Motor neuron (in vitro differentiated cells): ENCODE data around the gene TYMS. TPM values are rescaled to one million over a fixed set of nuclear protein-coding genes. Genes with fewer than 3 reads are reported as not detected.

Experiments used
- ATAC-seq, 8 experiments: fragments of 200-7000 bp; cut with Tn5 transposase; replicated peaks in 6 of 8; 2 replicates each; pipeline ENCODE4 v1.8.0; 2021; ENCODE audit warnings: mild to moderate bottlenecking in 8 of 8, moderate library complexity in 8 of 8
- H3K27ac ChIP-seq, 2 donors: fragments of 250-450 bp; sonication (Bioruptor Pico); 2 replicates each; pipeline ENCODE4 v1.9.0; 2021; ENCODE audit warnings: antibody characterized with exemption in 2 of 2, mild to moderate bottlenecking in 2 of 2, moderate library complexity in 1 of 2
- H3K4me1 ChIP-seq, 2 donors: fragments of 250-450 bp; sonication (Bioruptor Pico); replicated peaks in 1 of 2; 2 replicates each; pipeline ENCODE4 v1.6.1; 2021; ENCODE audit warnings: antibody characterized with exemption in 2 of 2, mild to moderate bottlenecking in 2 of 2, moderate library complexity in 1 of 2
- H3K4me3 ChIP-seq, 5 donors: fragments of 250-450 bp; sonication (Bioruptor Pico); 2 replicates each; pipeline ENCODE4 v1.9.0; 2021; ENCODE audit warnings: antibody characterized with exemption in 5 of 5, mild to moderate bottlenecking in 5 of 5, moderate library complexity in 4 of 5
- WGBS, 10 experiments: fragments of 450-650 bp; shearing (Covaris generic); methylation state at CpG; one replicate each; pipeline ENCODE4 v1.0.0; 2022; 5-methylcytosine and 5-hydroxymethylcytosine counted together
- in situ Hi-C, 9 experiments: fragments of 400-800 bp; cut with MboI; loops; one replicate each; pipeline ENCODE4 v1.15.0; 2021; ENCODE audit warnings: low sequenced_read_pairs in 9 of 9, low pct_unique_long_range_greater_than_20kb in 2 of 9; ENCODE audit not compliant: unreplicated experiment in 9 of 9
- total RNA-seq, 8 experiments: library from RNA; unstranded; fragments of 300-600 nt; gene quantifications; 2 replicates each; pipeline versions ENCODE4 v1.2.3 to v1.2.4, GENCODE V29; 2022

Gene TYMS
- total RNA-seq, 8 experiments from 2014 or later, result 6.5 to 127 (median 14.7) TPM

- ATAC-seq, result no peak
- H3K4me1 ChIP-seq, result no peaks in the 10 kb centered on the region
- in situ Hi-C loops, result loop anchor here in 5 of 9 experiments (10.0 to 25.0 kb wide), 4 partner anchors 110 to 215 kb away; partner anchors contain the start of genes COLEC12 (in 1 of the 5) and YES1 (in 1 of the 5)
- no peak overlapping the region for H3K27ac ChIP-seq
- no peak overlapping the region for H3K4me3 ChIP-seq
- 74 to 100% (median 86%) methylated on average over 1 to 6 of the region's 6 CpGs; no CpG with 5 or more reads in 1 of the 10 experiments for WGBS, 10 experiments
Measured at GRCh38 chr18:622289-622688, 35.2 kb upstream of the TYMS start.

GRCh38 chr18:623761-624620, 33.5 kb upstream of the TYMS start:
- in situ Hi-C loops, result loop anchor here in 5 of 9 experiments (10.0 to 25.0 kb wide), 4 partner anchors 112 to 213 kb away; partner anchors contain the start of genes COLEC12 (in 1 of the 5) and YES1 (in 1 of the 5)

GRCh38 chr18:627231-627630, 30.2 kb upstream of the TYMS start:
- no peak for ATAC-seq
- 0 to 100% (median 86%) methylated on average over 1 to 2 of the region's 2 CpGs; no CpG with 5 or more reads in 3 of the 10 experiments for WGBS, 10 experiments
- no peak overlapping the region for H3K27ac ChIP-seq
- in situ Hi-C loops, result loop anchor here in 2 of 9 experiments (10.0 to 25.0 kb wide), 2 partner anchors 185 to 208 kb away; partner anchors contain the start of gene YES1 (in 1 of the 2)
- H3K4me3 ChIP-seq, result no peak overlapping the region
- H3K4me1 ChIP-seq, result no peaks in the 10 kb centered on the region

More at GRCh38 chr18:623761-624620, 33.5 kb upstream of the TYMS start:
- Histone ChIP-seq H3K27ac (no peak overlapping the region), H3K4me1 (no peaks in the 10 kb centered on the region), H3K4me3 (no peak overlapping the region)
- 30 to 84% (median 68%) methylated on average over 3 to 10 of the region's 11 CpGs for WGBS, 10 experiments
- peak in 7 of 8 experiments; percentile 11 to 88 (median 60) for ATAC-seq

- no peak overlapping the region for H3K27ac ChIP-seq
- no peaks in the 10 kb centered on the region for H3K4me1 ChIP-seq
- peak in 4 of 8 experiments; percentile 16 to 84 (median 52) for ATAC-seq
- WGBS, 10 experiments, result 32 to 100% (median 82%) methylated on average over 1 to 5 of the region's 6 CpGs
- in situ Hi-C loops, result loop anchor here in 2 of 9 experiments (10.0 to 25.0 kb wide), 2 partner anchors 183 to 205 kb away; partner anchors contain the start of gene YES1 (in 1 of the 2)
- H3K4me3 ChIP-seq, result no peak overlapping the region
Measured at GRCh38 chr18:629269-630150, 27.9 kb upstream of the TYMS start.

- in situ Hi-C loops, result loop anchor here in 1 of 9 experiments (25.0 kb wide), 1 partner anchor 181 kb away; the partner anchor contains the start of gene YES1
- Histone ChIP-seq H3K4me1 (peaks cover 2 to 3% of the 10 kb centered on the region in 2 donors), H3K27ac (no peak overlapping the region), H3K4me3 (no peak overlapping the region)
- ATAC-seq, result no peak
Measured at GRCh38 chr18:631560-631959, 25.9 kb upstream of the TYMS start.

GRCh38 chr18:634551-635045, 22.9 kb upstream of the TYMS start:
- ATAC-seq, result peak in 2 of 8 experiments; percentile 55 to 78
- WGBS, 10 experiments, result 0 to 100% (median 95%) methylated on average over 1 to 2 of the region's 2 CpGs; no CpG with 5 or more reads in 3 of the 10 experiments
- in situ Hi-C loops, result loop anchor here in 1 of 9 experiments (25.0 kb wide), 1 partner anchor 178 kb away; the partner anchor contains the start of gene YES1
- no peak overlapping the region for H3K4me3 ChIP-seq
- H3K27ac ChIP-seq, result no peak overlapping the region
- peaks cover 2 to 3% of the 10 kb centered on the region in 2 donors for H3K4me1 ChIP-seq

GRCh38 chr18:635171-635570, 22.3 kb upstream of the TYMS start:
- 0 to 89% (median 51%) methylated on average over 1 to 7 of the region's 8 CpGs; no CpG with 5 or more reads in 2 of the 10 experiments for WGBS, 10 experiments
- Histone ChIP-seq H3K4me1 (peaks cover 2 to 3% of the 10 kb centered on the region in 2 donors), H3K27ac (no peak overlapping the region), H3K4me3 (no peak overlapping the region)
- no peak for ATAC-seq
- in situ Hi-C loops, result loop anchor here in 1 of 9 experiments (25.0 kb wide), 1 partner anchor 177 kb away; the partner anchor contains the start of gene YES1

- ATAC-seq, result no peak
- 87 to 100% (median 94%) methylated on average over 1 to 6 of the region's 6 CpGs; no CpG with 5 or more reads in 2 of the 10 experiments for WGBS, 10 experiments
- in situ Hi-C loops, result loop anchor here in 1 of 9 experiments (25.0 kb wide), 1 partner anchor 171 kb away; the partner anchor contains the start of gene YES1
- H3K4me3 ChIP-seq, result no peak overlapping the region
- no peaks in the 10 kb centered on the region for H3K4me1 ChIP-seq
- no peak overlapping the region for H3K27ac ChIP-seq
Measured at GRCh38 chr18:641224-641623, 16.2 kb upstream of the TYMS start.

GRCh38 chr18:644395-645004, 13.0 kb upstream of the TYMS start:
- Histone ChIP-seq H3K4me3 (no peak overlapping the region), H3K4me1 (no peaks in the 10 kb centered on the region), H3K27ac (no peak overlapping the region)
- 0 to 40% (median 28%) methylated on average over 1 to 2 of the region's 2 CpGs; no CpG with 5 or more reads in 4 of the 10 experiments for WGBS, 10 experiments
- ATAC-seq, result peak in 6 of 8 experiments; percentile 72 to 96 (median 86)
- in situ Hi-C loops, result loop anchor here in 1 of 9 experiments (25.0 kb wide), 1 partner anchor 168 kb away; the partner anchor contains the start of gene YES1

- no peak overlapping the region for H3K27ac ChIP-seq
- in situ Hi-C loops, result loop anchor here in 1 of 9 experiments (25.0 kb wide), 1 partner anchor 165 kb away; the partner anchor contains the start of gene YES1
- H3K4me3 ChIP-seq, result no peak overlapping the region
- no peaks in the 10 kb centered on the region for H3K4me1 ChIP-seq
- WGBS, 10 experiments, result 0 to 100% (median 83%) methylated on average over 1 to 2 of the region's 5 CpGs; no CpG with 5 or more reads in 4 of the 10 experiments
- no peak for ATAC-seq
Measured at GRCh38 chr18:647304-647703, 10.1 kb upstream of the TYMS start.

GRCh38 chr18:649341-649740, 8.1 kb upstream of the TYMS start:
- no peak for ATAC-seq
- 46 to 100% (median 87%) methylated on average over 1 to 5 of the region's 5 CpGs; no CpG with 5 or more reads in 2 of the 10 experiments for WGBS, 10 experiments
- in situ Hi-C loops, result loop anchor here in 1 of 9 experiments (25.0 kb wide), 1 partner anchor 163 kb away; the partner anchor contains the start of gene YES1
- no peak overlapping the region for H3K4me3 ChIP-seq
- H3K4me1 ChIP-seq, result no peaks in the 10 kb centered on the region
- no peak overlapping the region for H3K27ac ChIP-seq
